IMR-90 (cell line): ENCODE measurements around the gene EEF1AKMT1. TPM values are rescaled to one million over a fixed set of nuclear protein-coding genes. Genes with fewer than 3 reads are reported as not detected.

ENCODE experiments used
- ATAC-seq: fragments of 200-7000 bp; cut with Tn5 transposase; 2 replicates; pipeline ENCODE4 v1.9.1; 2020; ENCODE audit warnings: low read depth, mild to moderate bottlenecking, moderate library complexity
- BruUV-seq: library from RNA; stranded (reverse); fragments of 400-500 nt; replicated peaks from 2 replicates; lab custom pipeline; 2021; lab: Mats Ljungman, UMichigan
- CTCF ChIA-PET: fragments of 300-600 bp; formaldehyde crosslinking; extraction: SDS; loops from one replicate; lab custom pipeline; 2021; ENCODE audit warnings: antibody characterized with exemption; lab: Yijun Ruan, JAX
- POLR2A ChIA-PET: fragments of 300-600 bp; sonication (Branson Sonifier 250); formaldehyde crosslinking; loops from one replicate; lab custom pipeline; 2022; ENCODE audit warnings: antibody characterized with exemption; ENCODE audit not compliant: unreplicated experiment; lab: Charles Lee
- DNase-seq: peaks from one replicate; pipeline ENCODE4 v3.0.0; 2013
- H2AFZ ChIP-seq: replicated peaks from 2 replicates; pipeline ENCODE3; 2013; ENCODE audit warnings: low read length, mild to moderate bottlenecking; ENCODE audit not compliant: poor library complexity
- H2AK5ac ChIP-seq: 2 replicates; pipeline ENCODE4 v1.6.1; 2013; ENCODE audit warnings: low read depth, low read length, inconsistent platforms
- H2AK9ac ChIP-seq: replicated peaks from 2 replicates; pipeline ENCODE3; 2013; ENCODE audit warnings: mild to moderate bottlenecking, low read depth, low read length, moderate library complexity; ENCODE audit not compliant: poor library complexity
- H2BK120ac ChIP-seq: 2 replicates; pipeline ENCODE4 v1.6.1; 2013; ENCODE audit warnings: low read depth, low read length, inconsistent platforms
- H2BK15ac ChIP-seq: 3 replicates; pipeline ENCODE4 v1.6.1; 2013; ENCODE audit warnings: low read depth, low read length, inconsistent platforms
- H2BK20ac ChIP-seq: 2 replicates; pipeline ENCODE4 v1.6.1; 2013; ENCODE audit warnings: low read depth, mild to moderate bottlenecking, inconsistent platforms, low read length, moderate library complexity
- H2BK5ac ChIP-seq: 2 replicates; pipeline ENCODE4 v1.6.1; 2013; ENCODE audit warnings: mild to moderate bottlenecking, low read depth, low read length, inconsistent platforms; ENCODE audit not compliant: poor library complexity, severe bottlenecking
- H3K14ac ChIP-seq: replicated peaks from 2 replicates; pipeline ENCODE4 v1.6.1; 2013; ENCODE audit warnings: low read depth, low read length, inconsistent platforms
- H3K18ac ChIP-seq: 2 replicates; pipeline ENCODE4 v1.6.1; 2013; ENCODE audit warnings: low read depth, low read length, control low read depth
- H3K23ac ChIP-seq: 2 replicates; pipeline ENCODE4 v1.6.1; 2013; ENCODE audit warnings: low read depth, low read length, inconsistent platforms
- H3K27ac ChIP-seq: 2 replicates; pipeline ENCODE4 v1.5.1; 2013; ENCODE audit warnings: mild to moderate bottlenecking, control low read depth, low read length; ENCODE audit not compliant: insufficient read depth
- H3K27me3 ChIP-seq: 2 replicates; pipeline ENCODE4 v1.6.1; 2013; ENCODE audit warnings: low read length; ENCODE audit not compliant: control insufficient read depth, insufficient read depth
- H3K36me3 ChIP-seq: 2 replicates; pipeline ENCODE4 v1.6.1; 2013; ENCODE audit warnings: low read length, mixed read lengths; ENCODE audit not compliant: control insufficient read depth, insufficient read depth
- H3K4ac ChIP-seq: 2 replicates; pipeline ENCODE4 v1.6.1; 2013; ENCODE audit warnings: low read depth, low read length, inconsistent platforms
- H3K4me1 ChIP-seq: 2 replicates; pipeline ENCODE4 v1.6.1; 2013; ENCODE audit warnings: low read length, mixed read lengths; ENCODE audit not compliant: control insufficient read depth, insufficient read depth
- H3K4me2 ChIP-seq: 2 replicates; pipeline ENCODE4 v1.6.1; 2013; ENCODE audit warnings: low read depth, mild to moderate bottlenecking, control low read depth, low read length, moderate library complexity
- H3K4me3 ChIP-seq: 2 replicates; pipeline ENCODE4 v1.5.1; 2013; ENCODE audit warnings: low read depth, mild to moderate bottlenecking, control low read depth, low read length, moderate library complexity; ENCODE audit not compliant: insufficient read depth
- H3K56ac ChIP-seq: 2 replicates; pipeline ENCODE4 v1.6.1; 2013; ENCODE audit warnings: low read length, inconsistent platforms; ENCODE audit not compliant: insufficient read depth; ENCODE audit errors: extremely low read depth
- H3K79me1 ChIP-seq, 2 experiments: 2 replicates each; pipeline ENCODE4 v1.6.1; 2013; ENCODE audit warnings: low read length in 2 of 2, inconsistent platforms in 1 of 2, low read depth in 1 of 2
- H3K9ac ChIP-seq: 2 replicates; pipeline ENCODE4 v1.6.1; 2013; ENCODE audit warnings: low read depth, low read length, control low read depth
- H3K9me1 ChIP-seq: 2 replicates; pipeline ENCODE4 v1.6.1; 2013; ENCODE audit warnings: low read length, inconsistent platforms; ENCODE audit not compliant: insufficient read depth
- H3K9me3 ChIP-seq: 2 replicates; pipeline ENCODE4 v1.6.1; 2013; ENCODE audit warnings: low read length; ENCODE audit not compliant: control insufficient read depth, insufficient read depth
- H4K20me1 ChIP-seq: 2 replicates; pipeline ENCODE4 v1.6.1; 2013; ENCODE audit warnings: low read length, inconsistent platforms; ENCODE audit not compliant: insufficient read depth
- H4K5ac ChIP-seq: 2 replicates; pipeline ENCODE4 v1.6.1; 2013; ENCODE audit warnings: mild to moderate bottlenecking, low read depth, low read length, control low read depth
- H4K8ac ChIP-seq, 2 experiments: 2 replicates each; pipeline ENCODE4 v1.6.1; 2013; ENCODE audit warnings: low read depth in 2 of 2, low read length in 2 of 2, control low read depth in 1 of 2, inconsistent platforms in 1 of 2
- H4K91ac ChIP-seq: 2 replicates; pipeline ENCODE4 v1.6.1; 2013; ENCODE audit warnings: low read depth, low read length, inconsistent platforms; ENCODE audit not compliant: insufficient read depth
- BHLHE40 ChIP-seq: fragments of 150-350 bp; IDR thresholded peaks from 2 replicates; pipeline ENCODE4 v1.6.1; 2016; ENCODE audit warnings: mild to moderate bottlenecking, low read depth, low read length
- CEBPB ChIP-seq: IDR thresholded peaks from 2 replicates; pipeline ENCODE4 v1.6.1; 2012; ENCODE audit warnings: low read depth, low read length, improper control_type of control experiment
- CHD1 ChIP-seq: IDR thresholded peaks from 2 replicates; pipeline ENCODE4 v1.6.1; 2012; ENCODE audit warnings: low read depth, low read length, improper control_type of control experiment
- ELK1 ChIP-seq: fragments of 150-350 bp; IDR thresholded peaks from 2 replicates; pipeline ENCODE4 v1.6.1; 2016; ENCODE audit warnings: low read depth, mild to moderate bottlenecking, low read length, moderate library complexity, borderline replicate concordance
- FOS ChIP-seq: fragments of 150-350 bp; IDR thresholded peaks from 2 replicates; pipeline ENCODE4 v1.6.1; 2016; ENCODE audit warnings: low read depth, low read length
- MAFK ChIP-seq: IDR thresholded peaks from 2 replicates; pipeline ENCODE4 v1.6.1; 2012; ENCODE audit warnings: low read depth, low read length, improper control_type of control experiment
- MAZ ChIP-seq: IDR thresholded peaks from 2 replicates; pipeline ENCODE4 v1.6.1; 2012; ENCODE audit warnings: low read depth, mild to moderate bottlenecking, low read length, improper control_type of control experiment, moderate library complexity, borderline replicate concordance
- MXI1 ChIP-seq: IDR thresholded peaks from 2 replicates; pipeline ENCODE4 v1.6.1; 2012; ENCODE audit warnings: low read depth, mild to moderate bottlenecking, low read length, moderate library complexity, borderline replicate concordance
- NFE2L2 ChIP-seq: fragments of 150-350 bp; IDR thresholded peaks from 2 replicates; pipeline ENCODE4 v1.6.1; 2016; ENCODE audit warnings: low read depth, mild to moderate bottlenecking, low read length
- POLR2A ChIP-seq: IDR thresholded peaks from 2 replicates; pipeline ENCODE4 v1.6.1; 2012; ENCODE audit warnings: mild to moderate bottlenecking, low read depth, low read length
- RCOR1 ChIP-seq: IDR thresholded peaks from 2 replicates; pipeline ENCODE4 v1.6.1; 2012; ENCODE audit warnings: mild to moderate bottlenecking, low read length, improper control_type of control experiment; ENCODE audit not compliant: insufficient replicate concordance
- RFX5 ChIP-seq: IDR thresholded peaks from 2 replicates; pipeline ENCODE4 v1.8.0; 2012; ENCODE audit warnings: low read depth, mild to moderate bottlenecking, low read length, moderate library complexity
- SMC3 ChIP-seq: fragments of 150-350 bp; IDR thresholded peaks from 2 replicates; pipeline ENCODE4 v1.6.1; 2016; ENCODE audit warnings: low read depth, mild to moderate bottlenecking, antibody characterized with exemption, low read length, moderate library complexity
- WGBS, 2 experiments: methylation state at CpG; one replicate each; pipeline versions ENCODE4 v1.1.5 to v1.1.7; 2013; ENCODE audit warnings: missing lambda C conversion rate in 2 of 2; ENCODE audit not compliant: insufficient read length in 1 of 2; ENCODE audit errors: extremely low coverage in 2 of 2; 5-methylcytosine and 5-hydroxymethylcytosine counted together
- dilution Hi-C: fragments of 300-500 bp; cut with HindIII; formaldehyde crosslinking; loops from one replicate; pipeline ENCODE4 v1.14.3; 2018; ENCODE audit warnings: low sequenced_read_pairs; ENCODE audit not compliant: unreplicated experiment
- in situ Hi-C: fragments of 300-500 bp; cut with MboI; formaldehyde crosslinking; loops from 3 replicates; pipeline ENCODE4 v1.14.3; 2019; ENCODE audit warnings: low sequenced_read_pairs, inconsistent platforms, mixed read lengths
- intact Hi-C: fragments of 100-400 bp; cut with micrococcal nuclease; formaldehyde crosslinking; loops from 2 replicates; pipeline ENCODE4 v1.10.0; 2022
- polyA plus RNA-seq, 3 experiments: library from polyadenylated mRNA; depleted of rRNA; stranded (reverse); fragments of >200 nt; gene quantifications; 2 replicates each; pipeline ENCODE4 v1.2.3, GENCODE V29; 2012; ENCODE audit warnings: low replicate concordance in 1 of 3
- total RNA-seq: library from RNA; depleted of rRNA; stranded (reverse); fragments of >200 nt; gene quantifications from 2 replicates; pipeline ENCODE4 v1.2.3, GENCODE V29; 2012
- TF ChIP-seq, protein P1 (sequence below): fragments of 150-350 bp; IDR thresholded peaks from 2 replicates; pipeline ENCODE4 v1.6.1; 2017; ENCODE audit warnings: mild to moderate bottlenecking, antibody characterized with exemption, low read length, low read depth
- TF ChIP-seq, protein P2 (sequence below): conservative IDR thresholded peaks from 2 replicates; pipeline ENCODE4 v1.5.1; 2012; ENCODE audit warnings: mild to moderate bottlenecking, low read depth, low read length, improper control_type of control experiment

EEF1AKMT1 gene
- total and polyA plus RNA-seq, 2 of the 4 experiments (the other 2 are of a cell fraction), result 10.0 to 10.6 TPM

DNA sequence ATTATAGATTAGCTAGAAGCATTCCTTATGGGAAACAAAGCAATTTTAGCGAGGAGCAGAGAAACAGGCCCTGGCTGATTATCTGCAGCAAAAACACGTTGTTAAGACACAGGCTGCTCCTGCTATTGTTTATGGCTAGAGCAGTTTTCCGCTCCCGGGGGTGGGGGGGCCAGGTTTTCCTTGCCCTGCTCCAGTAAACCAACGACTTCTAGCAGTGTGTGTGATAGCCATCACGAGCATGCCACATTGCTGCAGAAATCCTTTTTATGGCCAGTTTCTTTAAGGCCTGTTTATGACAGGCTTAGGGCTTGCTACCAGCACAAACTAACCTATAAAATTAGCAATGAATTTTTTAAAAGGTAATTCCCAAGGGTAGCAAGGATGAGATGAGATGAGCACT lies 88.7 kb downstream of the EEF1AKMT1 start:
- BruUV-seq, result no TSS peak
- Histone ChIP-seq H3K23ac (no peak overlapping the region), H3K18ac (no peak overlapping the region), H3K36me3 (no peaks in the 10 kb centered on the region), H2AK9ac (no peak overlapping the region), H4K8ac (no peak overlapping the region), H2AK5ac (no peak overlapping the region), H2BK5ac (no peak overlapping the region), H3K4me2 (no peak overlapping the region), H4K20me1 (no peaks in the 10 kb centered on the region), H2BK20ac (no peak overlapping the region), H4K5ac (no peak overlapping the region), H4K91ac (no peak overlapping the region), H3K4me3 (no peak overlapping the region), H3K27me3 (no peaks in the 10 kb centered on the region), H2AFZ (no peak overlapping the region), H2BK15ac (no peak overlapping the region), H3K4ac (no peak overlapping the region), H2BK120ac (no peak overlapping the region), H3K9me3 (no peaks in the 10 kb centered on the region), H3K79me1 (no peaks in the 10 kb centered on the region), H3K9ac (no peak overlapping the region), H3K56ac (no peak overlapping the region), H3K4me1 (peaks cover 5% of the 10 kb centered on the region; the same call in 1 of the 2 replicates), H3K14ac (no peak overlapping the region), H3K27ac (no peak overlapping the region), H3K9me1 (peaks cover 3% of the 10 kb centered on the region; the same call in 1 of the 2 replicates)
- TF ChIP-seq POLR2A (no peak), CEBPB (no peak), CHD1 (no peak), SMC3 (no peak), MAZ (no peak), RCOR1 (no peak), RFX5 (no peak), FOS (no peak), MAFK (no peak), MXI1 (no peak), NFE2L2 (no peak), ELK1 (no peak), BHLHE40 (no peak)
- TF ChIP-seq, protein P1, sequence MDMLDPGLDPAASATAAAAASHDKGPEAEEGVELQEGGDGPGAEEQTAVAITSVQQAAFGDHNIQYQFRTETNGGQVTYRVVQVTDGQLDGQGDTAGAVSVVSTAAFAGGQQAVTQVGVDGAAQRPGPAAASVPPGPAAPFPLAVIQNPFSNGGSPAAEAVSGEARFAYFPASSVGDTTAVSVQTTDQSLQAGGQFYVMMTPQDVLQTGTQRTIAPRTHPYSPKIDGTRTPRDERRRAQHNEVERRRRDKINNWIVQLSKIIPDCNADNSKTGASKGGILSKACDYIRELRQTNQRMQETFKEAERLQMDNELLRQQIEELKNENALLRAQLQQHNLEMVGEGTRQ, result no peak
- TF ChIP-seq, protein P2, sequence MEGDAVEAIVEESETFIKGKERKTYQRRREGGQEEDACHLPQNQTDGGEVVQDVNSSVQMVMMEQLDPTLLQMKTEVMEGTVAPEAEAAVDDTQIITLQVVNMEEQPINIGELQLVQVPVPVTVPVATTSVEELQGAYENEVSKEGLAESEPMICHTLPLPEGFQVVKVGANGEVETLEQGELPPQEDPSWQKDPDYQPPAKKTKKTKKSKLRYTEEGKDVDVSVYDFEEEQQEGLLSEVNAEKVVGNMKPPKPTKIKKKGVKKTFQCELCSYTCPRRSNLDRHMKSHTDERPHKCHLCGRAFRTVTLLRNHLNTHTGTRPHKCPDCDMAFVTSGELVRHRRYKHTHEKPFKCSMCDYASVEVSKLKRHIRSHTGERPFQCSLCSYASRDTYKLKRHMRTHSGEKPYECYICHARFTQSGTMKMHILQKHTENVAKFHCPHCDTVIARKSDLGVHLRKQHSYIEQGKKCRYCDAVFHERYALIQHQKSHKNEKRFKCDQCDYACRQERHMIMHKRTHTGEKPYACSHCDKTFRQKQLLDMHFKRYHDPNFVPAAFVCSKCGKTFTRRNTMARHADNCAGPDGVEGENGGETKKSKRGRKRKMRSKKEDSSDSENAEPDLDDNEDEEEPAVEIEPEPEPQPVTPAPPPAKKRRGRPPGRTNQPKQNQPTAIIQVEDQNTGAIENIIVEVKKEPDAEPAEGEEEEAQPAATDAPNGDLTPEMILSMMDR, result no peak
- DNase-seq (no peak), ATAC-seq (no peak)
- dilution Hi-C loops, result no loop called here
- CTCF ChIA-PET, result no interaction called here
- POLR2A ChIA-PET, result no interaction called here
- intact Hi-C loops, result loop anchor here (5.0 kb wide), 1 partner anchor 158 kb away; the partner anchor contains the start of gene CRYL1
- WGBS, 2 experiments, result no CpG with 5 or more reads among the region's 6 CpGs
- in situ Hi-C loops, result no loop called here
